ENCODE results near the gene RTN4.

DNA sequence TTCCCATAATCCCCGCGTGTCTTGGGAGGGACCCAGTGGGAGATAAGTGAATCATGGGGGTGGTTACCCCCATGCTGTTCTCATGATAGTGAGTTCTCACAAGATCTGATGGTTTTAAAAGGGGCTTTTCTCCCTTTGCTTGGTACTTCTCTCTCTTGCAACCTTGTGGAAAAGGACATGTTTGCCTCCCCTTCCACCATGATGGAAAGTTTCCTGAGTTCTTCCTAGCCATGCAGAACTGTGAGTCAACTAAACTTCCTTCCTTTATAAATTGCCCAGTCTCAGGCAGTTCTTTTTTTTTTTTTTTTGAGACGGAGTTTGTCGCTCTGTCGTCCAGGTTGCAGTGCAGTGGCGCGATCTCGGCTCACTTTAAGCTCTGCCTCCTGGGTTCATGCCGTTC lies 26.5 kb upstream of the RTN4 start:
- TF ChIP-seq, protein P1, sequence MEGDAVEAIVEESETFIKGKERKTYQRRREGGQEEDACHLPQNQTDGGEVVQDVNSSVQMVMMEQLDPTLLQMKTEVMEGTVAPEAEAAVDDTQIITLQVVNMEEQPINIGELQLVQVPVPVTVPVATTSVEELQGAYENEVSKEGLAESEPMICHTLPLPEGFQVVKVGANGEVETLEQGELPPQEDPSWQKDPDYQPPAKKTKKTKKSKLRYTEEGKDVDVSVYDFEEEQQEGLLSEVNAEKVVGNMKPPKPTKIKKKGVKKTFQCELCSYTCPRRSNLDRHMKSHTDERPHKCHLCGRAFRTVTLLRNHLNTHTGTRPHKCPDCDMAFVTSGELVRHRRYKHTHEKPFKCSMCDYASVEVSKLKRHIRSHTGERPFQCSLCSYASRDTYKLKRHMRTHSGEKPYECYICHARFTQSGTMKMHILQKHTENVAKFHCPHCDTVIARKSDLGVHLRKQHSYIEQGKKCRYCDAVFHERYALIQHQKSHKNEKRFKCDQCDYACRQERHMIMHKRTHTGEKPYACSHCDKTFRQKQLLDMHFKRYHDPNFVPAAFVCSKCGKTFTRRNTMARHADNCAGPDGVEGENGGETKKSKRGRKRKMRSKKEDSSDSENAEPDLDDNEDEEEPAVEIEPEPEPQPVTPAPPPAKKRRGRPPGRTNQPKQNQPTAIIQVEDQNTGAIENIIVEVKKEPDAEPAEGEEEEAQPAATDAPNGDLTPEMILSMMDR (IDR thresholded peaks at IDR 0.05) = no peak
- TF ChIP-seq EP300 (IDR thresholded peaks at IDR 0.05) = no peak
- no peak for TF ChIP-seq POLR2A (IDR thresholded peaks at IDR 0.05)
- no peak for TF ChIP-seq POLR2AphosphoS5 (IDR thresholded peaks at IDR 0.05)
